Vagina (tissue), 2 donors: ENCODE data around the gene DCHS2. TPM values are rescaled to one million over a fixed set of nuclear protein-coding genes. Genes with fewer than 3 reads are reported as not detected.

ENCODE experiments used
- DNase-seq, 2 donors: peaks; one replicate each; pipeline ENCODE4 v3.0.0-alpha.2; 2017; ENCODE audit errors: extremely low spot score in 2 of 2
- H3K27ac ChIP-seq: fragments of 200-600 bp; sonication (generic); one replicate; pipeline ENCODE4 v1.5.1; 2019
- H3K27me3 ChIP-seq: fragments of 200-600 bp; sonication (generic); one replicate; pipeline ENCODE4 v1.5.1; 2019
- H3K36me3 ChIP-seq, 2 donors: fragments of 200-600 bp; sonication (generic); one replicate each; pipeline ENCODE4 v1.5.1; 2017 to 2019
- H3K4me1 ChIP-seq: fragments of 200-600 bp; sonication (generic); one replicate; pipeline ENCODE4 v1.5.1; 2019
- H3K4me3 ChIP-seq, 2 donors: fragments of 200-600 bp; sonication (generic); 1 replicate in 1 of 2; 2 replicates in 1 of 2; pipeline ENCODE4 v1.5.1; 2016 to 2019
- H3K9me3 ChIP-seq: fragments of 200-600 bp; sonication (generic); one replicate; pipeline ENCODE4 v1.5.1; 2019
- CTCF ChIP-seq, 3 experiments: fragments of 450-650 bp in 2 of 3; fragments of 200-600 bp in 1 of 3; sonication (generic) in 1 of 3; IDR thresholded peaks; one replicate each; pipeline ENCODE4 v1.5.1; 2017 to 2019; ENCODE audit warnings: antibody characterized with exemption in 3 of 3, mild to moderate bottlenecking in 2 of 3, moderate library complexity in 2 of 3
- POLR2A ChIP-seq, 2 donors: fragments of 450-650 bp; IDR thresholded peaks; one replicate each; pipeline ENCODE4 v1.6.1; 2017; ENCODE audit warnings: antibody characterized with exemption in 2 of 2, mild to moderate bottlenecking in 2 of 2, moderate library complexity in 2 of 2
- POLR2AphosphoS5 ChIP-seq, 2 donors: sonication (generic); formaldehyde crosslinking; IDR thresholded peaks; one replicate each; pipeline ENCODE4 v1.9.0; 2017; ENCODE audit warnings: antibody characterized with exemption in 2 of 2, mild to moderate bottlenecking in 2 of 2, low read depth in 1 of 2; ENCODE audit not compliant: insufficient read depth in 1 of 2
- intact Hi-C: fragments of 100-400 bp; cut with DNase I; formaldehyde crosslinking; loops from one replicate; pipeline ENCODE4 v1.15.1; 2023
- total RNA-seq: library from RNA; depleted of rRNA; stranded (reverse); fragments of >200 nt; gene quantifications from one replicate; pipeline ENCODE4 v1.2.3, GENCODE V29; 2016

The DCHS2 gene
- total RNA-seq, 1 donor from 2014 or later: 7.9 TPM

- Histone ChIP-seq H3K27me3 (no peaks in the 10 kb centered on the region), H3K4me3 (no peak overlapping the region), H3K4me1 (no peaks in the 10 kb centered on the region), H3K36me3 (no peaks in the 10 kb centered on the region), H3K9me3 (no peaks in the 10 kb centered on the region), H3K27ac (no peak overlapping the region)
- intact Hi-C loops: no loop called here
- no peak for DNase-seq
- TF ChIP-seq POLR2A (IDR thresholded peaks at IDR 0.05) (no peak), CTCF (IDR thresholded peaks at IDR 0.05) (no peak), POLR2AphosphoS5 (IDR thresholded peaks at IDR 0.05; ENCODE audit: insufficient read depth in 1 of 2, low read depth in 1 of 2) (no peak)
These were observed 69.4 kb downstream of the DCHS2 start for GRCh38 chr4:154422152-154422551.

GRCh38 chr4:154421618-154422017 is 70.0 kb downstream of the DCHS2 start:
- Histone ChIP-seq H3K27ac (no peak overlapping the region), H3K4me1 (no peaks in the 10 kb centered on the region), H3K36me3 (no peaks in the 10 kb centered on the region), H3K27me3 (no peaks in the 10 kb centered on the region), H3K9me3 (no peaks in the 10 kb centered on the region), H3K4me3 (no peak overlapping the region)
- no peak for DNase-seq
- TF ChIP-seq CTCF (IDR thresholded peaks at IDR 0.05): no peak
- no peak for TF ChIP-seq POLR2A (IDR thresholded peaks at IDR 0.05)
- no peak for TF ChIP-seq POLR2AphosphoS5 (IDR thresholded peaks at IDR 0.05; ENCODE audit: insufficient read depth in 1 of 2, low read depth in 1 of 2)
- intact Hi-C loops: no loop called here

GRCh38 chr4:154417373-154417673 is 74.3 kb downstream of the DCHS2 start:
- DNase-seq: no peak
- peak overlapping the region; percentile 58 for H3K27ac ChIP-seq
- TF ChIP-seq POLR2A (IDR thresholded peaks at IDR 0.05) (no peak), CTCF (IDR thresholded peaks at IDR 0.05) (no peak)
- H3K36me3 ChIP-seq: no peaks in the 10 kb centered on the region
- H3K4me1 ChIP-seq: peaks cover 7% of the 10 kb centered on the region
- no peaks in the 10 kb centered on the region for H3K27me3 ChIP-seq
- peak overlapping the region; percentile 39 for H3K4me3 ChIP-seq
- H3K9me3 ChIP-seq: no peaks in the 10 kb centered on the region
- intact Hi-C loops: no loop called here

DNA sequence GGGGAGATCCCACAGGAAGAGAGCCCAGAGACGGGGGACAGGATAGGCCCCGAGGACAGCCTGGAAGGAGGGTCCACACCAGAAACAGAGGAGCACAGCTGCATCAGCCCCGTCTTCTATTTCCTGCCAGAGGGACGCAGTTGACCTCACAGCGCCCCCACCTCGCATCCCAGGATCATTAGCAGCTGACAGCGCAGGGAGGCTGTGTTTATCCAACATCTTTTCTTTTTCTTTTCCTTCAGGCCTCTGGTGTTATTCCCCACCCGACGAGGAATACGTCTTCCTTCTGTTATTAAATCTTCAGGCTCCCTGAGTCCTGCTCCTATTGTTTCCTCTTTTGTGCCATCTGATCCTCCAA is 75.4 kb downstream of the DCHS2 start:
- Histone ChIP-seq H3K27me3 (no peaks in the 10 kb centered on the region), H3K4me1 (peaks cover 7% of the 10 kb centered on the region), H3K4me3 (peak overlapping the region; percentile 39), H3K36me3 (no peaks in the 10 kb centered on the region), H3K9me3 (no peaks in the 10 kb centered on the region), H3K27ac (peak overlapping the region; percentile 58)
- no peak for DNase-seq
- intact Hi-C loops: no loop called here
- TF ChIP-seq CTCF (IDR thresholded peaks at IDR 0.05) (no peak), POLR2AphosphoS5 (IDR thresholded peaks at IDR 0.05; ENCODE audit: insufficient read depth in 1 of 2, low read depth in 1 of 2) (no peak), POLR2A (IDR thresholded peaks at IDR 0.05) (no peak)

DNA sequence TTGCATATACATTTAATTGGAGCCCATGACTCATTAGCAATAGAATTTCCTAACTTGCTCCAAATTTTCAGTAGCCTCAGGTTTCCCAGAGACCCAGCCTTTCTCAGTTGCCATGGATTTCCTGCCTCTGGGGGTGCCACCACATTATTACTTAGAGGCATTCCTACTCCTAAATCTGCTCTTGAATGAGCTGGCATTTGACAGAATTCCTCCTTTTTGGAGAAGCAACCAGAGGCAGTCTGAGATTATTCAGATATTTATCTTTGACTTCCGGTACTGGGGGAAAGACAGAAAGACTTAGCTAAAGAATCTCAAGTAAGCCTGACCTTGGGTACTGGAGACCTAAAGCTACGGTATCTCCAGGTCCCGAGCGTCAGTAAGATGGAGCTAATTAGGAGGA is 76.3 kb downstream of the DCHS2 start:
- Histone ChIP-seq H3K4me1 (peaks cover 7% of the 10 kb centered on the region), H3K9me3 (no peaks in the 10 kb centered on the region), H3K27ac (no peak overlapping the region), H3K27me3 (no peaks in the 10 kb centered on the region), H3K36me3 (no peaks in the 10 kb centered on the region), H3K4me3 (no peak overlapping the region)
- DNase-seq: no peak
- TF ChIP-seq CTCF (IDR thresholded peaks at IDR 0.05): no peak
- TF ChIP-seq POLR2AphosphoS5 (IDR thresholded peaks at IDR 0.05; ENCODE audit: insufficient read depth in 1 of 2, low read depth in 1 of 2): no peak
- no peak for TF ChIP-seq POLR2A (IDR thresholded peaks at IDR 0.05)
- intact Hi-C loops: no loop called here
